ENCODE results near the gene C2CD4B.

C2CD4B gene

DNA sequence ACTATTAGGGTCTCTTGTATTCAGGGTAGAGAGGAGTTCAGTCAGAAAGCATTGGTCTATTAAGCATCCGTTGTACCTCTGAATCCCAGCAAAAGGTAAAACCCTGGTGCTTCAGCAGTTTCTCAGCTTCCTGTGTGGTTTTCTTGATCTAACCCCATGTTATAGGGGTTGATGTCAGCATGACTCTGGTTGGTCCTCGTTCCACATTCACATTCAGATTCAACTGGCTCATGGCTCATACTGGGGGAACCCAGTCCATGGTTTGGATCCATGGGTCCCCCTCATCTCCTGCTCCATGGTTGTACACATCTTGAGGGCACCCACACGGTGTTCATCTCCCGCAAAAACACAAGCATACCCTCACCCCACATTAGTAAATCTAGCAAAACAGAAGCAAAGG is 47.7 kb upstream of the C2CD4B start:
- ChIA-PET POLR2A (no interaction called here), CTCF (no interaction called here)
- Histone ChIP-seq H3K27ac (ENCODE audit: extremely low read depth, low read depth, low read length) (no peak overlapping the region), H3K4me1 (ENCODE audit: control insufficient read depth, insufficient read depth, low read length) (no peaks in the 10 kb centered on the region), H3K4me3 (ENCODE audit: low read depth, low read length) (no peak overlapping the region), H3K9me3 (ENCODE audit: control insufficient read depth, insufficient read depth, low read depth, low read length) (no peaks in the 10 kb centered on the region), H3K36me3 (ENCODE audit: control insufficient read depth in 2 of 2, insufficient read depth in 1 of 2, low read length in 2 of 2) (no peaks in the 10 kb centered on the region)
- TF ChIP-seq WT1 (tag by site-specific recombination; IDR thresholded peaks at IDR 0.05) (no peak), ZFP69B (tag by site-specific recombination; IDR thresholded peaks at IDR 0.05) (no peak), ZNF658 (tag by site-specific recombination; IDR thresholded peaks at IDR 0.05) (no peak), ZBTB26 (tag by site-specific recombination; optimal IDR thresholded peaks at IDR 0.05) (no peak), ZSCAN23 (tag by site-specific recombination; IDR thresholded peaks at IDR 0.05) (no peak), KLF1 (tag by site-specific recombination; IDR thresholded peaks at IDR 0.05) (no peak), ZNF416 (tag by site-specific recombination; IDR thresholded peaks at IDR 0.05) (no peak), ZNF211 (tag by site-specific recombination; IDR thresholded peaks at IDR 0.05; ENCODE audit: low read depth) (no peak), HOXC10 (CRISPR knock-in tag; IDR thresholded peaks at IDR 0.05) (no peak), PBX3 (CRISPR knock-in tag; IDR thresholded peaks at IDR 0.05) (no peak), ZNF548 (tag by site-specific recombination; IDR thresholded peaks at IDR 0.05) (no peak), ZNF202 (tag by site-specific recombination; IDR thresholded peaks at IDR 0.05; ENCODE audit: borderline replicate concordance) (no peak)
- TF ChIP-seq, protein P1, sequence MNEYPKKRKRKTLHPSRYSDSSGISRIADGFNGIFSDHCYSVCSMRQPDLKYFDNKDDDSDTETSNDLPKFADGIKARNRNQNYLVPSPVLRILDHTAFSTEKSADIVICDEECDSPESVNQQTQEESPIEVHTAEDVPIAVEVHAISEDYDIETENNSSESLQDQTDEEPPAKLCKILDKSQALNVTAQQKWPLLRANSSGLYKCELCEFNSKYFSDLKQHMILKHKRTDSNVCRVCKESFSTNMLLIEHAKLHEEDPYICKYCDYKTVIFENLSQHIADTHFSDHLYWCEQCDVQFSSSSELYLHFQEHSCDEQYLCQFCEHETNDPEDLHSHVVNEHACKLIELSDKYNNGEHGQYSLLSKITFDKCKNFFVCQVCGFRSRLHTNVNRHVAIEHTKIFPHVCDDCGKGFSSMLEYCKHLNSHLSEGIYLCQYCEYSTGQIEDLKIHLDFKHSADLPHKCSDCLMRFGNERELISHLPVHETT (tag by site-specific recombination; IDR thresholded peaks at IDR 0.05): no peak
- TF ChIP-seq, protein P2, sequence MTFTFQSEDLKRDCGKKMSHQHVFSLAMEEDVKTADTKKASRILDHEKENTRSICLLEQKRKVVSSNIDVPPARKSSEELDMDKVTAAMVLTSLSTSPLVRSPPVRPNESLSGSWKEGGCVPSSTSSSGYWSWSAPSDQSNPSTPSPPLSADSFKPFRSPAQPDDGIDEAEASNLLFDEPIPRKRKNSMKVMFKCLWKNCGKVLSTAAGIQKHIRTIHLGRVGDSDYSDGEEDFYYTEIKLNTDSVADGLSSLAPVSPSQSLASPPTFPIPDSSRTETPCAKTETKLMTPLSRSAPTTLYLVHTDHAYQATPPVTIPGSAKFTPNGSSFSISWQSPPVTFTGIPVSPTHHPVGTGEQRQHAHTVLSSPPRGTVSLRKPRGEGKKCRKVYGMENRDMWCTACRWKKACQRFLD (tag by site-specific recombination; IDR thresholded peaks at IDR 0.05): no peak

DNA sequence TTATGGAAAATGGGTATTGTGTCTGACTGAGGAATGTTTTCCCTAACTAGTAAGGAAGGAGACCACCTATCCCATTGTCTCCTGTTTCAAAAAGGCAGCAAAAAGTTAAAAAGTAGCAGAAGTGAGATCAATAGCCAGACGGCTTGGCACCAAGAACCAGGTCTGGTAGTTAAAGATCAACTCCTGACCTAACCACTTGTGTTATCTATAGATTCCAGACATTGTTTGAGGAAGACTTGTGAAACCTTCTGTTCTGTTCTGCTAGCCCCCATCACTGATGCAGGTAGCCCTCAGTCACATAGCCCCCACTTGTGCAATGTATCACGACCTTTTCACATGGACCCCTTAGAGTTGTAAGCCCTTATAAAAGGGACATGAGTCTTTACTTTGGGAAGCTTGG is 46.3 kb upstream of the C2CD4B start:
- CTCF ChIA-PET: no interaction called here
- TF ChIP-seq YY2 (tag by site-specific recombination; IDR thresholded peaks at IDR 0.05) (no peak), IKZF3 (tag by site-specific recombination; IDR thresholded peaks at IDR 0.05) (no peak)
- TF ChIP-seq, protein P3, sequence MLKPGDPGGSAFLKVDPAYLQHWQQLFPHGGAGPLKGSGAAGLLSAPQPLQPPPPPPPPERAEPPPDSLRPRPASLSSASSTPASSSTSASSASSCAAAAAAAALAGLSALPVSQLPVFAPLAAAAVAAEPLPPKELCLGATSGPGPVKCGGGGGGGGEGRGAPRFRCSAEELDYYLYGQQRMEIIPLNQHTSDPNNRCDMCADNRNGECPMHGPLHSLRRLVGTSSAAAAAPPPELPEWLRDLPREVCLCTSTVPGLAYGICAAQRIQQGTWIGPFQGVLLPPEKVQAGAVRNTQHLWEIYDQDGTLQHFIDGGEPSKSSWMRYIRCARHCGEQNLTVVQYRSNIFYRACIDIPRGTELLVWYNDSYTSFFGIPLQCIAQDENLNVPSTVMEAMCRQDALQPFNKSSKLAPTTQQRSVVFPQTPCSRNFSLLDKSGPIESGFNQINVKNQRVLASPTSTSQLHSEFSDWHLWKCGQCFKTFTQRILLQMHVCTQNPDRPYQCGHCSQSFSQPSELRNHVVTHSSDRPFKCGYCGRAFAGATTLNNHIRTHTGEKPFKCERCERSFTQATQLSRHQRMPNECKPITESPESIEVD (tag by site-specific recombination; IDR thresholded peaks at IDR 0.05): no peak
- TF ChIP-seq, protein P4, sequence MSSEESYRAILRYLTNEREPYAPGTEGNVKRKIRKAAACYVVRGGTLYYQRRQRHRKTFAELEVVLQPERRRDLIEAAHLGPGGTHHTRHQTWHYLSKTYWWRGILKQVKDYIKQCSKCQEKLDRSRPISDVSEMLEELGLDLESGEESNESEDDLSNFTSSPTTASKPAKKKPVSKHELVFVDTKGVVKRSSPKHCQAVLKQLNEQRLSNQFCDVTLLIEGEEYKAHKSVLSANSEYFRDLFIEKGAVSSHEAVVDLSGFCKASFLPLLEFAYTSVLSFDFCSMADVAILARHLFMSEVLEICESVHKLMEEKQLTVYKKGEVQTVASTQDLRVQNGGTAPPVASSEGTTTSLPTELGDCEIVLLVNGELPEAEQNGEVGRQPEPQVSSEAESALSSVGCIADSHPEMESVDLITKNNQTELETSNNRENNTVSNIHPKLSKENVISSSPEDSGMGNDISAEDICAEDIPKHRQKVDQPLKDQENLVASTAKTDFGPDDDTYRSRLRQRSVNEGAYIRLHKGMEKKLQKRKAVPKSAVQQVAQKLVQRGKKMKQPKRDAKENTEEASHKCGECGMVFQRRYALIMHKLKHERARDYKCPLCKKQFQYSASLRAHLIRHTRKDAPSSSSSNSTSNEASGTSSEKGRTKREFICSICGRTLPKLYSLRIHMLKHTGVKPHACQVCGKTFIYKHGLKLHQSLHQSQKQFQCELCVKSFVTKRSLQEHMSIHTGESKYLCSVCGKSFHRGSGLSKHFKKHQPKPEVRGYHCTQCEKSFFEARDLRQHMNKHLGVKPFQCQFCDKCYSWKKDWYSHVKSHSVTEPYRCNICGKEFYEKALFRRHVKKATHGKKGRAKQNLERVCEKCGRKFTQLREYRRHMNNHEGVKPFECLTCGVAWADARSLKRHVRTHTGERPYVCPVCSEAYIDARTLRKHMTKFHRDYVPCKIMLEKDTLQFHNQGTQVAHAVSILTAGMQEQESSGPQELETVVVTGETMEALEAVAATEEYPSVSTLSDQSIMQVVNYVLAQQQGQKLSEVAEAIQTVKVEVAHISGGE (tag by site-specific recombination; conservative IDR thresholded peaks at IDR 0.05; ENCODE audit: low read depth): no peak
- POLR2A ChIA-PET: no interaction called here
- Histone ChIP-seq H3K9me3 (ENCODE audit: control insufficient read depth, insufficient read depth, low read depth, low read length) (no peaks in the 10 kb centered on the region), H3K4me1 (ENCODE audit: control insufficient read depth, insufficient read depth, low read length) (no peaks in the 10 kb centered on the region), H3K4me3 (ENCODE audit: low read depth, low read length) (no peak overlapping the region), H3K27ac (ENCODE audit: extremely low read depth, low read depth, low read length) (no peak overlapping the region), H3K36me3 (ENCODE audit: control insufficient read depth in 2 of 2, insufficient read depth in 1 of 2, low read length in 2 of 2) (no peaks in the 10 kb centered on the region)

All from HEK293 (cell line).